RWPE2 (cell line): Measurements from ENCODE around the gene ENPP7.
A peak's percentile ranks its signal among the peaks of the same experiment; 100 is the strongest.

Source experiments
- ATAC-seq: fragments of 200-7000 bp; cut with Tn5 transposase; 3 replicates; pipeline ENCODE4 v1.9.1; 2021; ENCODE audit warnings: low read depth
- DNase-seq: peaks from one replicate; pipeline ENCODE4 v3.0.0-alpha.2; 2020; ENCODE audit warnings: low spot score
- H3K27ac ChIP-seq: fragments of 450-650 bp; 2 replicates; pipeline ENCODE4 v1.5.1; 2017; ENCODE audit warnings: mild to moderate bottlenecking; ENCODE audit not compliant: poor library complexity, severe bottlenecking
- H3K27me3 ChIP-seq: fragments of 250-450 bp; sonication (Bioruptor Pico); 2 replicates; pipeline ENCODE4 v1.5.1; 2021; ENCODE audit warnings: mild to moderate bottlenecking, moderate library complexity; ENCODE audit not compliant: insufficient read depth, poor library complexity, severe bottlenecking
- H3K36me3 ChIP-seq: fragments of 250-450 bp; sonication (Bioruptor Pico); 2 replicates; pipeline ENCODE4 v1.5.1; 2020; ENCODE audit warnings: low read depth, mild to moderate bottlenecking, moderate library complexity
- H3K4me1 ChIP-seq: fragments of 250-450 bp; sonication (Bioruptor Pico); 2 replicates; pipeline ENCODE4 v1.5.1; 2021; ENCODE audit warnings: mild to moderate bottlenecking, moderate library complexity; ENCODE audit not compliant: insufficient read depth, poor library complexity, severe bottlenecking
- H3K4me3 ChIP-seq: fragments of 250-450 bp; sonication (Bioruptor Pico); 2 replicates; pipeline ENCODE4 v1.5.1; 2021; ENCODE audit warnings: mild to moderate bottlenecking, moderate library complexity; ENCODE audit not compliant: severe bottlenecking
- H3K9me3 ChIP-seq: fragments of 250-450 bp; sonication (Bioruptor Pico); 2 replicates; pipeline ENCODE4 v1.5.1; 2021; ENCODE audit warnings: mild to moderate bottlenecking, moderate library complexity; ENCODE audit not compliant: severe bottlenecking
- CTCF ChIP-seq: fragments of 450-650 bp; IDR thresholded peaks from one replicate; pipeline ENCODE4 v1.5.1; 2017; ENCODE audit warnings: mild to moderate bottlenecking, moderate library complexity; ENCODE audit not compliant: poor library complexity, severe bottlenecking

The ENPP7 gene

GRCh38 chr17:79776376-79777119 lies 45.8 kb downstream of the ENPP7 start:
- H3K4me1 ChIP-seq: no peaks in the 10 kb centered on the region
- peaks cover 51% of the 10 kb centered on the region for H3K27me3 ChIP-seq
- no peak overlapping the region for H3K4me3 ChIP-seq
- H3K36me3 ChIP-seq: peaks cover 10% of the 10 kb centered on the region
- TF ChIP-seq CTCF: no peak
- DNase-seq: no peak
- H3K27ac ChIP-seq: no peak overlapping the region
- H3K9me3 ChIP-seq: no peaks in the 10 kb centered on the region
- no peak for ATAC-seq

GRCh38 chr17:79777120-79777893 lies 46.6 kb downstream of the ENPP7 start:
- DNase-seq: no peak
- Histone ChIP-seq H3K4me1 (no peaks in the 10 kb centered on the region), H3K9me3 (no peaks in the 10 kb centered on the region), H3K36me3 (peaks cover 10% of the 10 kb centered on the region), H3K27ac (no peak overlapping the region), H3K27me3 (peaks cover 51% of the 10 kb centered on the region), H3K4me3 (peak overlapping the region; percentile 39)
- TF ChIP-seq CTCF: peak; percentile 37
- peak; percentile 30; the same call in 2 of the 3 replicates for ATAC-seq

GRCh38 chr17:79777894-79778503 lies 47.3 kb downstream of the ENPP7 start, which contains the start of gene CBX2:
CBX2 (plus strand) TSS chr17:79778148; CDS start chr17:79778236, 88 bp downstream.
- ATAC-seq: peak; percentile 65
- no peak for TF ChIP-seq CTCF
- Histone ChIP-seq H3K9me3 (no peaks in the 10 kb centered on the region), H3K27me3 (peaks cover 44% of the 10 kb centered on the region), H3K4me1 (no peaks in the 10 kb centered on the region), H3K27ac (no peak within 1 kb of the TSS), H3K36me3 (peaks cover 10% of the 10 kb centered on the region), H3K4me3 (peak within 1 kb of the TSS; percentile 95)
- DNase-seq: no peak

GRCh38 chr17:79778504-79779083 lies 47.9 kb downstream of the ENPP7 start:
- peak; percentile 6; the same call in 1 of the 3 replicates for ATAC-seq
- no peaks in the 10 kb centered on the region for H3K4me1 ChIP-seq
- H3K9me3 ChIP-seq: no peaks in the 10 kb centered on the region
- no peak overlapping the region for H3K27ac ChIP-seq
- peak overlapping the region; percentile 95 for H3K4me3 ChIP-seq
- H3K27me3 ChIP-seq: peaks cover 38% of the 10 kb centered on the region
- TF ChIP-seq CTCF: no peak
- peaks cover 10% of the 10 kb centered on the region for H3K36me3 ChIP-seq
- no peak for DNase-seq
